ENCODE results near the gene MCM5. TPM values are rescaled to one million over a fixed set of nuclear protein-coding genes. Genes with fewer than 3 reads are reported as not detected.

MCM5 gene
- total RNA-seq, 2 donors from 2014 or later: 42.2 to 51.8 TPM

GRCh38 chr22:35425971-35426800 is 26.2 kb downstream of the MCM5 start:
- 68% methylated on average over 11 of the region's 11 CpGs for WGBS
- Histone ChIP-seq H3K4me3 (no peak overlapping the region), H3K36me3 (no peaks in the 10 kb centered on the region), H3K4me1 (replicated peaks) (no peaks in the 10 kb centered on the region), H3K9me3 (no peaks in the 10 kb centered on the region), H3K27ac (no peak overlapping the region), H3K27me3 (replicated peaks; ENCODE audit: insufficient read depth) (no peaks in the 10 kb centered on the region)
- no peak for DNase-seq (ENCODE audit: low spot score)
- no peak for TF ChIP-seq POLR2A (IDR thresholded peaks at IDR 0.05)
- TF ChIP-seq POLR2AphosphoS5 (IDR thresholded peaks at IDR 0.05): no peak
- TF ChIP-seq CTCF (IDR thresholded peaks at IDR 0.05): no peak
- intact Hi-C loops (cut with DNase I): no loop called here

GRCh38 chr22:35426801-35427140 is 26.8 kb downstream of the MCM5 start:
- 80% methylated on average over 5 of the region's 5 CpGs for WGBS

GRCh38 chr22:35430897-35431322 is 31.0 kb downstream of the MCM5 start:
- H3K4me1 ChIP-seq (replicated peaks): no peaks in the 10 kb centered on the region
- H3K4me3 ChIP-seq: no peak overlapping the region
- TF ChIP-seq POLR2AphosphoS5 (IDR thresholded peaks at IDR 0.05) (peak; percentile 85), POLR2A (IDR thresholded peaks at IDR 0.05) (no peak), CTCF (IDR thresholded peaks at IDR 0.05) (peak; percentile 99 to 100 (median 99))
- H3K36me3 ChIP-seq: no peaks in the 10 kb centered on the region
- peak; percentile 88 for DNase-seq (ENCODE audit: low spot score)
- intact Hi-C loops (cut with DNase I): loop anchor here (1.0 to 10.0 kb wide), 2 partner anchors 152 to 694 kb away; no protein-coding TSS in a partner anchor
- H3K27ac ChIP-seq: peak overlapping the region; percentile 1 to 3
- no peaks in the 10 kb centered on the region for H3K27me3 ChIP-seq (replicated peaks; ENCODE audit: insufficient read depth)
- 7% methylated on average over 14 of the region's 14 CpGs for WGBS
- H3K9me3 ChIP-seq: no peaks in the 10 kb centered on the region

More at GRCh38 chr22:35426801-35427140, 26.8 kb downstream of the MCM5 start:
- Histone ChIP-seq H3K9me3 (no peaks in the 10 kb centered on the region), H3K27ac (no peak overlapping the region), H3K4me3 (no peak overlapping the region), H3K27me3 (replicated peaks; ENCODE audit: insufficient read depth) (no peaks in the 10 kb centered on the region), H3K36me3 (no peaks in the 10 kb centered on the region), H3K4me1 (replicated peaks) (no peaks in the 10 kb centered on the region)
- DNase-seq (ENCODE audit: low spot score): no peak
- intact Hi-C loops (cut with DNase I): no loop called here
- TF ChIP-seq POLR2A (IDR thresholded peaks at IDR 0.05) (no peak), POLR2AphosphoS5 (IDR thresholded peaks at IDR 0.05) (no peak), CTCF (IDR thresholded peaks at IDR 0.05) (no peak)

- Histone ChIP-seq H3K27ac (peak overlapping the region; percentile 1 to 3), H3K27me3 (replicated peaks; ENCODE audit: insufficient read depth) (no peaks in the 10 kb centered on the region), H3K36me3 (no peaks in the 10 kb centered on the region), H3K4me3 (no peak overlapping the region), H3K4me1 (replicated peaks) (no peaks in the 10 kb centered on the region), H3K9me3 (no peaks in the 10 kb centered on the region)
- DNase-seq (ENCODE audit: low spot score): no peak
- intact Hi-C loops (cut with DNase I): loop anchor here (1.0 to 10.0 kb wide), 2 partner anchors 152 to 693 kb away; no protein-coding TSS in a partner anchor
- 86% methylated on average over 12 of the region's 12 CpGs for WGBS
- no peak for TF ChIP-seq POLR2AphosphoS5 (IDR thresholded peaks at IDR 0.05)
Observed at GRCh38 chr22:35431483-35432227, 31.7 kb downstream of the MCM5 start.

- intact Hi-C loops (cut with DNase I): loop anchor here (10.0 kb wide), 1 partner anchor 692 kb away; no protein-coding TSS in a partner anchor
- no peaks in the 10 kb centered on the region for H3K9me3 ChIP-seq
- no peak for TF ChIP-seq POLR2A (IDR thresholded peaks at IDR 0.05)
- TF ChIP-seq POLR2AphosphoS5 (IDR thresholded peaks at IDR 0.05): no peak
- no peak for TF ChIP-seq CTCF (IDR thresholded peaks at IDR 0.05)
- no peaks in the 10 kb centered on the region for H3K4me1 ChIP-seq (replicated peaks)
- DNase-seq (ENCODE audit: low spot score): no peak
- no peak overlapping the region for H3K27ac ChIP-seq
- no peaks in the 10 kb centered on the region for H3K36me3 ChIP-seq
- H3K27me3 ChIP-seq (replicated peaks; ENCODE audit: insufficient read depth): no peaks in the 10 kb centered on the region
- no peak overlapping the region for H3K4me3 ChIP-seq
- WGBS: 93% methylated on average over 13 of the region's 13 CpGs
Observed at GRCh38 chr22:35432228-35432905, 32.4 kb downstream of the MCM5 start.
